ENCODE measurements around the gene GALNT10.

GALNT10 gene

DNA sequence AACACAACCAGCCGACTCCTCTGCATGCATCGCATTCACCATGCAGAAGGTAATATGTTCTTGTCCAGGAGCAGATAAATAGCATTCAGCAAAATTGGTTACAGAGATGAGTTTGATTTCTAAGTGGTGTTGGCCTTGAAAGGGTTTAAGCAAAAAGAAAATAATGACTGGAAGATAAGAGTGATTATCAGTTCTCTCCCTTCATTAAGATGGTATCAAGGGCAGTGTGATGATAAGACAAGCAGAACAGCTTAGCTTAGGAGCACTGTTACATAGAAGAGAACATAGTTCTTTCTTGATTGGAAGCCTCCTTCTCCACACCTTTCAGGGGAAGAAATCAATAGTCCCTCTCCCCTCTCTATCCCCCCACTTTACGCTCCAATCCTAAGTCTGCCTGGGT lies 121.5 kb downstream of the GALNT10 start:
- POLR2A ChIA-PET, result no interaction called here
- no peak for DNase-seq (ENCODE audit: extremely low spot score)
- TF ChIP-seq, protein P1, sequence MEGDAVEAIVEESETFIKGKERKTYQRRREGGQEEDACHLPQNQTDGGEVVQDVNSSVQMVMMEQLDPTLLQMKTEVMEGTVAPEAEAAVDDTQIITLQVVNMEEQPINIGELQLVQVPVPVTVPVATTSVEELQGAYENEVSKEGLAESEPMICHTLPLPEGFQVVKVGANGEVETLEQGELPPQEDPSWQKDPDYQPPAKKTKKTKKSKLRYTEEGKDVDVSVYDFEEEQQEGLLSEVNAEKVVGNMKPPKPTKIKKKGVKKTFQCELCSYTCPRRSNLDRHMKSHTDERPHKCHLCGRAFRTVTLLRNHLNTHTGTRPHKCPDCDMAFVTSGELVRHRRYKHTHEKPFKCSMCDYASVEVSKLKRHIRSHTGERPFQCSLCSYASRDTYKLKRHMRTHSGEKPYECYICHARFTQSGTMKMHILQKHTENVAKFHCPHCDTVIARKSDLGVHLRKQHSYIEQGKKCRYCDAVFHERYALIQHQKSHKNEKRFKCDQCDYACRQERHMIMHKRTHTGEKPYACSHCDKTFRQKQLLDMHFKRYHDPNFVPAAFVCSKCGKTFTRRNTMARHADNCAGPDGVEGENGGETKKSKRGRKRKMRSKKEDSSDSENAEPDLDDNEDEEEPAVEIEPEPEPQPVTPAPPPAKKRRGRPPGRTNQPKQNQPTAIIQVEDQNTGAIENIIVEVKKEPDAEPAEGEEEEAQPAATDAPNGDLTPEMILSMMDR (IDR thresholded peaks at IDR 0.05; ENCODE audit: control extremely low read depth, extremely low read depth, low read depth, missing control alignments), result no peak
- CTCF ChIA-PET, result interaction anchor here (1.0 kb wide), 1 partner anchor 16 kb away, joined by 3 read pairs; no protein-coding TSS in a partner anchor

DNA sequence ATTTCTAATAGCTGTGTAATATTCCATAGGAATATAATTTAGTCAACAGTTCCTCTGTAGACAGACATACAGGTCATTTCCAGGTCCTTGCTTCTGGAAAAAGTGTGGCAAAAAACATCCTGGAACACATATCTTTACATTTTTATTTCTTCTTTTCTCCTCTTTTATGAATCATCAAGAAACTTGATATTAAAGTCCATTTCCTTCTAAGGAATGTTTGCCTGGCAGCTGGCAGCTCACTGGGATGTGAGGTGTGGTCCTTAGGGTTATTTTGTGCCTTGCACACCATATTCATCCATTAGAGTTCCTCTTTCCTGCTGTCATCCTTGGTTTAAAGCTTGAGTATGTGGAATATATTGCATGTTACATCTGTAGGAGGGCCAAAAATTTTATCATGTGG lies 122.0 kb downstream of the GALNT10 start:
- no peak for DNase-seq (ENCODE audit: extremely low spot score)
- ChIA-PET POLR2A (no interaction called here), CTCF (interaction anchor here (1.0 kb wide), 1 partner anchor 17 kb away, joined by 3 read pairs; no protein-coding TSS in a partner anchor)
- TF ChIP-seq, protein P1 (IDR thresholded peaks at IDR 0.05; ENCODE audit: control extremely low read depth, extremely low read depth, low read depth, missing control alignments), result no peak

DNA sequence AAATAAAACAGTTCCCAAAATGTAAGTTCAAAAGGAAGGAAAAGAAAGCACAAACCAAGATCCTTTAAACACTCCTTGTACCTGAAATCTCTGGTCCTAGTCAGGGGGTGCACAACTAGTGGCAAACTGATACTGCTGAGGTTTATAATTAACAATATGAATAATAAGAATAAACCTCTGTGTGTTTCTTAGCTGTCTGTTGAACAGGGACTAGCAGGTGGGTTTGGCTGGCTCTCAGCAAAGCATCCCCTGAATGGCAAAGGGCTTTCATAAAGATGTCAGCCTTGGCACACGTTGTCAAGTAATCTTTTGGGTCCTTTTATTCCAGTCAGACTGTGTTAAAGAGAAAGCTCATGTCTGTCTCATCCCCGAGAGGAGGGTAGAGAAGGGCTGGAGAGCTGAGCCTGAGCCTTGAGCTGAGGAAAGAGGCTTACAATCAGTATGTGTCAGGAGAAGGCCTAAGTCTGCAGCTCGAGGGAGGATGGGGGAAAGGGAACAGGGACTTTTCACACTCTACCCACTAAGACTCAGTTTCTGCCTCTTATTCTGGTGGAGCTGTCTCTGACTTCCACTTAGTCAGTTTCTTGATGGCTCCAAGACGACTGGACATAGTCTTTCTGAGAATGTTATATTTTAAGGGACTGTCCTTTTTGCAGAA lies 123.0 kb downstream of the GALNT10 start:
- ChIA-PET POLR2A (no interaction called here), CTCF (interaction anchor here (0.9 to 1.3 kb wide), 5 partner anchors 11 to 40 kb away, joined by 3 read pairs; no protein-coding TSS in a partner anchor)
- TF ChIP-seq, protein P1 (IDR thresholded peaks at IDR 0.05; ENCODE audit: control extremely low read depth, extremely low read depth, low read depth, missing control alignments), result no peak
- DNase-seq (ENCODE audit: extremely low spot score), result no peak

DNA sequence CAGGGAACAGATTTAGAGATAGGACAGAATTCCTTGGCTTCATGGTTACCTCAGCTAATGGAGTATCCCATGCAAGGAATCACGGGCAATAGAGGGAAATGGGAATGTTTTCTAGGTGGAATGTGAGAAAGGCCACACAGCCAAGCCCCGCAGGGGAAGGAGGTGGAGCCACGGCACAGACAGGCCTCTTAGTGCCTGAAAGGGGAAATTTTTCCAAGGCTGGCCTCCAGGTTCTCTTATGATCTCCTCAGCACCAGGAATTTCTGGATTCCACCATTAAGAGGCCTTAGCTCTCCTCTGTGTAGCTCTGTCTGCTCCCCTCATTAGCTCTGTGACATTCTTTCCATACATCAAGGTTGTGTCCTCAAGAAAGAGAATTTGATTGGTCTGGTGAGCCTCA lies 124.7 kb downstream of the GALNT10 start:
- DNase-seq (ENCODE audit: extremely low spot score), result no peak
- TF ChIP-seq, protein P1 (IDR thresholded peaks at IDR 0.05; ENCODE audit: control extremely low read depth, extremely low read depth, low read depth, missing control alignments), result no peak
- ChIA-PET POLR2A (no interaction called here), CTCF (interaction anchor here (2.0 kb wide), 1 partner anchor 17 kb away, joined by 5 read pairs; no protein-coding TSS in a partner anchor)

DNA sequence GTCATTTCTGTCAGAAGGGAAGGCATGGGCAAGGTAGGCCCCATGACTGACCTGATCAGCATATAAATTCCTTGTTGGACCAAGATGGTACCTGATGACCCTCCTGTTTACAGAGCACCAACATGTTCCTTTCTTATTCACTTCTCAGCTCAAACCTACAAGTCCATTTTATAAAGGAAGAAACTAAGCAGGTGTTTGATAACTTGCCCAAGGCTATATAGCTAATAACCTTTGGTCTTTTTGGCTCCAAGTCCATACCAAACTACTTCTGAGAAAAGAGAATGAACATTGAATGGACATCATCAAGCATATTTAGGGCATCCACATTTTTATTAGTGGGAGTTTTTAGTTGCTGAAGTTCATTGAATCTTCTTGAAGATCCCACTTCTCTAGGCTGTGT lies 125.2 kb downstream of the GALNT10 start:
- ChIA-PET POLR2A (no interaction called here), CTCF (interaction anchor here (2.0 kb wide), 1 partner anchor 17 kb away, joined by 5 read pairs; no protein-coding TSS in a partner anchor)
- TF ChIP-seq, protein P1 (IDR thresholded peaks at IDR 0.05; ENCODE audit: control extremely low read depth, extremely low read depth, low read depth, missing control alignments), result no peak
- DNase-seq (ENCODE audit: extremely low spot score), result no peak

DNA sequence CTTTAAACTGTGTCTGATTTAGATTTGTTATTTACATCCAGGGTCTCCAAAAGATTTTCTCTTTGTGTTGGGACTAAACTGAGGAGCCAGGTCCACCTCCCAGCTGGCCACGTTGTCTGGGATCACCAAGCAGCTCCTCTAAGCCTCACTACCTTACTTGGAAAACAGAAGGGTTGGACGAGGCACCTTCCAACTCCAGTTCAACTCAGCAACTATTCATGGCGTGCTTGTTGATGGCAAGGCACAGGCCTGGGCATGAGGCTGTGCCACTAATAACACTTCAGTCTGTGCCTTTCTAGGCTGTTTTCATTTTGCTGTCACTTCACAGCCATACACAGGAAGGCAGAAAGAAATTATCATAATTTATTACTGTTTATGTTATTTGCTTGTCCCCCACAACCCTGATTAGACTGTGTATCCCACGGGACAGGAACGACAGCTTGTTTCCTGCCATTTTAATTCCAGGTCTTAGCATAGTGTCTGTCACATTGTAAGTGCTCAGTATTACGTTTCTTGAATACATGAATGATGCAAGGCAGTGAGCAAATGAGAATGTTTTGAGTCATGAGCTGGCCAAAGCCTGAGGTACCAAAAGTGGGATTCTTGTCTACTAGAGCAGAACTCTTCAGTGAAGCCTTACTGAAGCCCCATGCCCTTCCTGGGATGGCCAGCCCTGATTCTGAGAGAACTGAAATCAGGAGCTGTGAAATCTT lies 125.8 kb downstream of the GALNT10 start:
- TF ChIP-seq, protein P1 (IDR thresholded peaks at IDR 0.05; ENCODE audit: control extremely low read depth, extremely low read depth, low read depth, missing control alignments), result no peak
- POLR2A ChIA-PET, result no interaction called here

More for the DNA sequence above, 125.8 kb downstream of the GALNT10 start:
- DNase-seq (ENCODE audit: extremely low spot score), result no peak
- CTCF ChIA-PET, result interaction anchor here (0.7 to 2.0 kb wide), 2 partner anchors 16 to 72 kb away, joined by 3 to 5 read pairs; no protein-coding TSS in a partner anchor
